Measurements from ENCODE around the gene SPATA9.

SPATA9 gene

GRCh38 chr5:95690333-95690732, 7.5 kb upstream of the SPATA9 start:
- DNase-seq (ENCODE audit: low read depth): no peak
- no peak for TF ChIP-seq CTCF (IDR thresholded peaks at IDR 0.05; ENCODE audit: insufficient read depth, low read depth, low read length, missing control alignments)
- H3K4me3 ChIP-seq (ENCODE audit: low read depth, low read length): no peak overlapping the region

- DNase-seq (ENCODE audit: low read depth): no peak
- no peak overlapping the region for H3K4me3 ChIP-seq (ENCODE audit: low read depth, low read length)
- no peak for TF ChIP-seq CTCF (IDR thresholded peaks at IDR 0.05; ENCODE audit: insufficient read depth, low read depth, low read length, missing control alignments)
Measured at GRCh38 chr5:95689680-95690079, 6.9 kb upstream of the SPATA9 start.

GRCh38 chr5:95686651-95687050, 3.9 kb upstream of the SPATA9 start:
- DNase-seq (ENCODE audit: low read depth): no peak
- TF ChIP-seq CTCF (IDR thresholded peaks at IDR 0.05; ENCODE audit: insufficient read depth, low read depth, low read length, missing control alignments): no peak
- no peak overlapping the region for H3K4me3 ChIP-seq (ENCODE audit: low read depth, low read length)

GRCh38 chr5:95684361-95684760, 1.6 kb upstream of the SPATA9 start:
- DNase-seq (ENCODE audit: low read depth): no peak
- no peak overlapping the region for H3K4me3 ChIP-seq (ENCODE audit: low read depth, low read length)
- TF ChIP-seq CTCF (IDR thresholded peaks at IDR 0.05; ENCODE audit: insufficient read depth, low read depth, low read length, missing control alignments): no peak

GRCh38 chr5:95673081-95673480, 9.7 kb downstream of the SPATA9 start:
- no peak for TF ChIP-seq CTCF (IDR thresholded peaks at IDR 0.05; ENCODE audit: insufficient read depth, low read depth, low read length, missing control alignments)
- H3K4me3 ChIP-seq (ENCODE audit: low read depth, low read length): no peak overlapping the region
- DNase-seq (ENCODE audit: low read depth): no peak

GRCh38 chr5:95672641-95673040, 10.2 kb downstream of the SPATA9 start:
- H3K4me3 ChIP-seq (ENCODE audit: low read depth, low read length): no peak overlapping the region

More at GRCh38 chr5:95672641-95673040, 10.2 kb downstream of the SPATA9 start:
- DNase-seq (ENCODE audit: low read depth): no peak
- TF ChIP-seq CTCF (IDR thresholded peaks at IDR 0.05; ENCODE audit: insufficient read depth, low read depth, low read length, missing control alignments): no peak
